WTC11 (cell line): Measurements from ENCODE around the gene VIPR2. TPM values are rescaled to one million over a fixed set of nuclear protein-coding genes. Genes with fewer than 3 reads are reported as not detected.

Source experiments
- ATAC-seq: fragments of 200-7000 bp; cut with Tn5 transposase; 2 replicates; pipeline ENCODE4 v1.10.0; 2021; ENCODE audit warnings: mild to moderate bottlenecking, moderate library complexity
- CTCF ChIA-PET: fragments of 300-600 bp; sonication (Branson Sonifier 250); formaldehyde crosslinking; loops from one replicate; lab custom pipeline; 2021; ENCODE audit warnings: antibody characterized with exemption; lab: Charles Lee
- POLR2A ChIA-PET: fragments of 350-600 bp; sonication (Branson Sonifier 250); formaldehyde crosslinking; loops from one replicate; lab custom pipeline; 2021; ENCODE audit warnings: antibody characterized with exemption; lab: Charles Lee
- DNase-seq: peaks from one replicate; pipeline ENCODE4 v3.0.0; 2021; ENCODE audit warnings: low spot score
- H3K27ac Mint-ChIP-seq: 2 replicates; pipeline ENCODE4 v1.8.0; 2021; ENCODE audit warnings: mixed read lengths
- H3K27me3 Mint-ChIP-seq: 2 replicates; pipeline ENCODE4 v1.8.0; 2021; ENCODE audit warnings: low read depth, mild to moderate bottlenecking, moderate library complexity, mixed read lengths
- H3K36me3 Mint-ChIP-seq: 2 replicates; pipeline ENCODE4 v1.8.0; 2021; ENCODE audit warnings: mixed read lengths
- H3K4me1 Mint-ChIP-seq: 2 replicates; pipeline ENCODE4 v1.8.0; 2022; ENCODE audit warnings: mixed read lengths
- H3K4me3 Mint-ChIP-seq: 2 replicates; pipeline ENCODE4 v1.8.0; 2021; ENCODE audit warnings: mild to moderate bottlenecking, moderate library complexity, mixed read lengths
- H3K9me3 Mint-ChIP-seq: 2 replicates; pipeline ENCODE4 v1.8.0; 2021; ENCODE audit warnings: mixed read lengths
- AR ChIP-seq: fragments of 250-450 bp; sonication (Bioruptor Pico); IDR thresholded peaks from 2 replicates; pipeline ENCODE4 v1.9.0; 2021; ENCODE audit warnings: mild to moderate bottlenecking
- ATF1 ChIP-seq: sonication (generic); formaldehyde crosslinking; IDR thresholded peaks from 2 replicates; pipeline ENCODE4 v1.8.1; 2023; ENCODE audit warnings: mild to moderate bottlenecking, moderate library complexity, missing genetic modification reagents
- CREB1 ChIP-seq: sonication (generic); formaldehyde crosslinking; IDR thresholded peaks from 2 replicates; pipeline ENCODE4 v1.8.0; 2023; ENCODE audit warnings: mild to moderate bottlenecking, missing genetic modification reagents
- CREM ChIP-seq: sonication (generic); formaldehyde crosslinking; IDR thresholded peaks from 2 replicates; pipeline ENCODE4 v1.8.1; 2022; ENCODE audit warnings: mild to moderate bottlenecking, missing genetic modification reagents, moderate library complexity
- ELF4 ChIP-seq: sonication (generic); formaldehyde crosslinking; IDR thresholded peaks from 2 replicates; pipeline ENCODE4 v1.8.1; 2022; ENCODE audit warnings: low read depth, mild to moderate bottlenecking, moderate library complexity, missing genetic modification reagents
- ETV6 ChIP-seq: sonication (generic); formaldehyde crosslinking; IDR thresholded peaks from 2 replicates; pipeline ENCODE4 v1.8.1; 2022; ENCODE audit warnings: mild to moderate bottlenecking, missing genetic modification reagents
- FOXK1 ChIP-seq: sonication (generic); formaldehyde crosslinking; IDR thresholded peaks from 2 replicates; pipeline ENCODE4 v1.8.0; 2022; ENCODE audit warnings: mild to moderate bottlenecking, moderate library complexity, missing genetic modification reagents
- JAZF1 ChIP-seq: fragments of 250-450 bp; sonication (Bioruptor Pico); IDR thresholded peaks from 2 replicates; pipeline ENCODE4 v1.9.0; 2021; ENCODE audit warnings: moderate library complexity, mild to moderate bottlenecking, inconsistent platforms
- KAT7 ChIP-seq: sonication (generic); formaldehyde crosslinking; IDR thresholded peaks from 2 replicates; pipeline ENCODE4 v1.8.1; 2023; ENCODE audit warnings: missing genetic modification reagents, mild to moderate bottlenecking, borderline replicate concordance
- MLX ChIP-seq: sonication (generic); formaldehyde crosslinking; IDR thresholded peaks from 2 replicates; pipeline ENCODE4 v1.8.1; 2023; ENCODE audit warnings: mild to moderate bottlenecking, missing genetic modification reagents, moderate library complexity
- NFATC4 ChIP-seq: fragments of 250-450 bp; sonication (Bioruptor Pico); IDR thresholded peaks from 2 replicates; pipeline ENCODE4 v1.9.0; 2021; ENCODE audit warnings: mild to moderate bottlenecking
- NR1H2 ChIP-seq: sonication (generic); formaldehyde crosslinking; IDR thresholded peaks from 2 replicates; pipeline ENCODE4 v1.9.0; 2021; ENCODE audit warnings: mild to moderate bottlenecking, moderate library complexity, missing genetic modification reagents
- PREB ChIP-seq: sonication (generic); formaldehyde crosslinking; IDR thresholded peaks from 2 replicates; pipeline ENCODE4 v1.8.1; 2022; ENCODE audit warnings: mild to moderate bottlenecking, missing genetic modification reagents, moderate library complexity, borderline replicate concordance
- RELA ChIP-seq: sonication (generic); formaldehyde crosslinking; IDR thresholded peaks from 2 replicates; pipeline ENCODE4 v1.8.1; 2022; ENCODE audit warnings: missing genetic modification reagents, mild to moderate bottlenecking, borderline replicate concordance
- SMAD4 ChIP-seq: sonication (generic); formaldehyde crosslinking; IDR thresholded peaks from 2 replicates; pipeline ENCODE4 v1.8.0; 2022; ENCODE audit warnings: mild to moderate bottlenecking, missing genetic modification reagents
- TCF7 ChIP-seq: sonication (generic); formaldehyde crosslinking; IDR thresholded peaks from 2 replicates; pipeline ENCODE4 v1.8.0; 2022; ENCODE audit warnings: mild to moderate bottlenecking, low read depth, missing genetic modification reagents, moderate library complexity
- TP53 ChIP-seq: sonication (generic); formaldehyde crosslinking; IDR thresholded peaks from 2 replicates; pipeline ENCODE4 v1.8.1; 2023; ENCODE audit warnings: mild to moderate bottlenecking, missing genetic modification reagents
- USF2 ChIP-seq: sonication (generic); formaldehyde crosslinking; IDR thresholded peaks from 2 replicates; pipeline ENCODE4 v1.8.1; 2023; ENCODE audit warnings: mild to moderate bottlenecking, missing genetic modification reagents, moderate library complexity
- ZBTB21 ChIP-seq: sonication (generic); formaldehyde crosslinking; IDR thresholded peaks from 2 replicates; pipeline ENCODE4 v1.8.1; 2023; ENCODE audit warnings: mild to moderate bottlenecking, missing genetic modification reagents, borderline replicate concordance
- ZNF396 ChIP-seq: fragments of 250-450 bp; sonication (Bioruptor Pico); IDR thresholded peaks from 2 replicates; pipeline ENCODE4 v1.8.0; 2021; ENCODE audit warnings: mild to moderate bottlenecking, moderate library complexity, borderline replicate concordance
- ZNF532 ChIP-seq: fragments of 250-450 bp; sonication (Bioruptor Pico); IDR thresholded peaks from 2 replicates; pipeline ENCODE4 v1.9.0; 2021; ENCODE audit warnings: mild to moderate bottlenecking, borderline replicate concordance
- total RNA-seq: library from RNA; stranded (reverse); gene quantifications from 3 replicates; pipeline ENCODE4 v1.2.3, GENCODE V29; 2021

Gene VIPR2
- total RNA-seq, 1 experiment from 2014 or later, result 7.5 TPM

- H3K36me3 Mint-ChIP-seq, result no peaks in the 10 kb centered on the region
- POLR2A ChIA-PET, result no interaction called here
- no peak overlapping the region for H3K4me3 Mint-ChIP-seq
- TF ChIP-seq MLX (CRISPR knock-in tag) (no peak), RELA (CRISPR knock-in tag) (no peak), ELF4 (CRISPR knock-in tag) (no peak), TCF7 (CRISPR knock-in tag) (no peak), ZBTB21 (CRISPR knock-in tag) (no peak)
- DNase-seq (no peak), ATAC-seq (no peak)
- peaks cover 5% of the 10 kb centered on the region; the same call in 1 of the 2 replicates for H3K27me3 Mint-ChIP-seq
- no peaks in the 10 kb centered on the region for H3K9me3 Mint-ChIP-seq
- peaks cover 16% of the 10 kb centered on the region for H3K4me1 Mint-ChIP-seq
- CTCF ChIA-PET, result no interaction called here
- no peak overlapping the region for H3K27ac Mint-ChIP-seq
These were observed 109.7 kb downstream of the VIPR2 start for GRCh38 chr7:159034988-159035387.

GRCh38 chr7:159034394-159034793 lies 110.3 kb downstream of the VIPR2 start:
- ChIA-PET CTCF (no interaction called here), POLR2A (no interaction called here)
- Mint-ChIP-seq H3K9me3 (no peaks in the 10 kb centered on the region), H3K36me3 (no peaks in the 10 kb centered on the region), H3K4me1 (peaks cover 16% of the 10 kb centered on the region), H3K4me3 (no peak overlapping the region), H3K27ac (no peak overlapping the region), H3K27me3 (peaks cover 5% of the 10 kb centered on the region; the same call in 1 of the 2 replicates)
- TF ChIP-seq AR (CRISPR knock-in tag) (no peak), NR1H2 (CRISPR knock-in tag) (no peak), ATF1 (CRISPR knock-in tag) (no peak), ZNF396 (no peak), RELA (CRISPR knock-in tag) (no peak), SMAD4 (CRISPR knock-in tag) (no peak), NFATC4 (CRISPR knock-in tag) (no peak), ETV6 (no peak)
- ATAC-seq (no peak), DNase-seq (no peak)

GRCh38 chr7:159033956-159034355 lies 110.7 kb downstream of the VIPR2 start:
- DNase-seq, result no peak
- no peak for TF ChIP-seq TCF7 (CRISPR knock-in tag)
- TF ChIP-seq, all 79 proteins: peak for 0
- Mint-ChIP-seq H3K27ac (no peak overlapping the region), H3K27me3 (peaks cover 5% of the 10 kb centered on the region; the same call in 1 of the 2 replicates), H3K9me3 (no peaks in the 10 kb centered on the region), H3K4me1 (peaks cover 16% of the 10 kb centered on the region), H3K4me3 (no peak overlapping the region), H3K36me3 (no peaks in the 10 kb centered on the region)
- ATAC-seq, result no peak
- ChIA-PET CTCF (no interaction called here), POLR2A (no interaction called here)

GRCh38 chr7:159033473-159033825 lies 111.2 kb downstream of the VIPR2 start:
- ChIA-PET POLR2A (no interaction called here), CTCF (interaction anchor here (1.2 kb wide), 1 partner anchor 57 kb away, joined by 3 read pairs; no protein-coding TSS in a partner anchor)
- no peaks in the 10 kb centered on the region for H3K36me3 Mint-ChIP-seq
- TF ChIP-seq JAZF1 (CRISPR knock-in tag) (no peak), CREB1 (CRISPR knock-in tag) (no peak), PREB (CRISPR knock-in tag) (no peak), TP53 (no peak), FOXK1 (CRISPR knock-in tag) (no peak), USF2 (CRISPR knock-in tag) (no peak), KAT7 (CRISPR knock-in tag) (no peak), CREM (CRISPR knock-in tag) (no peak), ZNF532 (CRISPR knock-in tag) (no peak)
- peaks cover 16% of the 10 kb centered on the region for H3K4me1 Mint-ChIP-seq
- H3K27me3 Mint-ChIP-seq, result peaks cover 5% of the 10 kb centered on the region; the same call in 1 of the 2 replicates
- no peak overlapping the region for H3K27ac Mint-ChIP-seq
- H3K9me3 Mint-ChIP-seq, result no peaks in the 10 kb centered on the region
- ATAC-seq (no peak), DNase-seq (no peak)
- no peak overlapping the region for H3K4me3 Mint-ChIP-seq
